GM12873 (cell line): Measurements from ENCODE around the gene CEP170B.

Experiments used
- TF ChIP-seq, protein P1 (sequence below): IDR thresholded peaks from 2 replicates; pipeline ENCODE4 v1.5.1; 2012; ENCODE audit warnings: low read depth, mild to moderate bottlenecking, moderate library complexity, low read length, control low read depth; ENCODE audit not compliant: insufficient read depth; ENCODE audit errors: missing control alignments

Gene CEP170B

DNA sequence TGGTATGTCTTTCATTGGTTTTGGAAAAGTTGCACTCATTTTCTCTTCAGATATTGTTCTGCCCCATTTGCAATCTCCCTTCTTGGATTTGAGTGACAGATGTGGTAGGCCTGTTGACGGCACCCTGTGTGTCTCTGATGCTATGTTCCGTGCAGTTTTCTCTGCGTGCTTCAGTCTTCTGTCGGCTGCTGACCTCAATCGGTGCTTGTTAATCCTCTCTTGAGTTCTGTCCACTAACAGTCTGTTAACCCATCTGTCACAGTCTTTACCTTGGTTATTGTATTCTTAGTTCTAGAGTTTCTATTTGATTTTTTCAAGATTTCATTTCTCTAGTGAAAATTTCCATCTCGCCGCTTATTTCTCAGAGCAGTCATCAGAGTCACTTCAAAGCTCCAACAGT, 38.9 kb downstream of the CEP170B start:
- TF ChIP-seq, protein P1, sequence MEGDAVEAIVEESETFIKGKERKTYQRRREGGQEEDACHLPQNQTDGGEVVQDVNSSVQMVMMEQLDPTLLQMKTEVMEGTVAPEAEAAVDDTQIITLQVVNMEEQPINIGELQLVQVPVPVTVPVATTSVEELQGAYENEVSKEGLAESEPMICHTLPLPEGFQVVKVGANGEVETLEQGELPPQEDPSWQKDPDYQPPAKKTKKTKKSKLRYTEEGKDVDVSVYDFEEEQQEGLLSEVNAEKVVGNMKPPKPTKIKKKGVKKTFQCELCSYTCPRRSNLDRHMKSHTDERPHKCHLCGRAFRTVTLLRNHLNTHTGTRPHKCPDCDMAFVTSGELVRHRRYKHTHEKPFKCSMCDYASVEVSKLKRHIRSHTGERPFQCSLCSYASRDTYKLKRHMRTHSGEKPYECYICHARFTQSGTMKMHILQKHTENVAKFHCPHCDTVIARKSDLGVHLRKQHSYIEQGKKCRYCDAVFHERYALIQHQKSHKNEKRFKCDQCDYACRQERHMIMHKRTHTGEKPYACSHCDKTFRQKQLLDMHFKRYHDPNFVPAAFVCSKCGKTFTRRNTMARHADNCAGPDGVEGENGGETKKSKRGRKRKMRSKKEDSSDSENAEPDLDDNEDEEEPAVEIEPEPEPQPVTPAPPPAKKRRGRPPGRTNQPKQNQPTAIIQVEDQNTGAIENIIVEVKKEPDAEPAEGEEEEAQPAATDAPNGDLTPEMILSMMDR, result no peak

DNA sequence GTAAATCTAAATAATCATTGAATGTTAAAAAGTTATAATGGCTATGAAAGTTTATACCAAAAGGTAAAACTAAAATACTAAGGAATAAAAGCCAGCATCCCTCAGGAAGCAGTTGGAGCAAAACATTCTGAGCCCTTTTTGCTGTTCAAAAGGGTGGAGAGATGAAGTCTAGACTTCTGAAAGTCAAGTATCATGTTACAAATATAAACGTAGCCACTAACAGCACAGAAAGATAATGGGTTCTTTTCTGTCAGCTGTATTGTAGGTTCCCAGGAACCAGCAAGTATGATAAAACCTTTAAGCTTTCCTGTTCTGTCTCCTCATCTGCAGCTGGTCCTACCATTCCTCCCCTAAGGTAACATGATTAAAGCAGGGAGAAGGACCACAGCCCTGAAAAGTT, 43.2 kb downstream of the CEP170B start:
- TF ChIP-seq, protein P1, result no peak

DNA sequence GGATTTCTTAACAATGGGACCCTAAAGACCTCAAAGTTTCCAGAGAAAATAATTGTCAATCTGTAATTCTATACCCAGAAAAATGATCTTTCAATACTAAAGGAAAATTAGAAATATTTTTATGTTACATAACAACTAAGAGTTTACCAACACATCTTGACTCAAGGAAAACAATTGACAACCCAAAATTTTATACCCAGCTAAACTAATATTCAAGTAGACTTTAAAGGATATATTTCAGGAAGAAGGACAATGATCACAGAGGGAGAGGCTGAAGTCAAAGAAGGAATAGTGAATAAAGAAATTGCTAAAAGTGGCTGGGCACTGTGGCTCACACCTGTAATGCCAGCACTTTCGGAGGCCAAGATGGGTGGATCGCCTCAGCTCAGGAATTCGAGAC, 47.0 kb downstream of the CEP170B start:
- TF ChIP-seq, protein P1, result no peak

DNA sequence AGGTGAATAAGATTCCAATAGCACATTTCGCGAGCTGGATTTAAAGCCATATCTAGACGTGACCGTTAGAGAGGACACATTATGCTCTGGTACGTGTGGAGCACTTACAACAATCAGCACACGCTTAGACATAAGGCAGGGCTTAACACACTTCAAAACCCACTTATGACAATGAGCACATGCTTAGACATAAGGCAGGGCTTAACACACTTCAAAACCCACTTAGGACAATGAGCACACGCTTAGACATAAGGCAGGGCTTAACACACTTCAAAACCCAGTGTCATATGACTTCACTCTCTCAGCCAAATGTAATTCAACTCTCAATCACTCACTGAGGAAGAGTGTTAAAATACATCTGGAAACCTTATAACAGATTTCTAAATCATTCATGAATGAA, 48.4 kb downstream of the CEP170B start:
- TF ChIP-seq, protein P1, result no peak

DNA sequence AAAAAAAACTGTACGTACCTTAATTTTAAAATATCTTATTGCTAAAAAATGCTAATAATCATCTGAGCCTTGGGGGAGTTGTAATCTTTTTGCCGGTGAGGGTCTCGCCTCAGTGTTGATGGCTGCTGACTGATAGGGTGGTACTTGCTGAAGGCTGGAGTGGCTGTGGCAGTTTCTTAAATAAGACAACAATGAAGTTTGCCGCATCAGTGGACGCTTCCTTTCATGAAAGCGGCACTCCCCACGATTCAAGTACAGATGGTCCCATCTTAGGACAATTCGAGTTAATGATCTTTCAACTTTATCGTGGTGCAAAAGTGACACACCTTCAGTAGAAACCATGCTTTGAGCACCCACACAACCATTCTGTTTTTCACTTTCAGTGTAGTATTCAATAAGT, 52.0 kb downstream of the CEP170B start:
- TF ChIP-seq, protein P1, result no peak

DNA sequence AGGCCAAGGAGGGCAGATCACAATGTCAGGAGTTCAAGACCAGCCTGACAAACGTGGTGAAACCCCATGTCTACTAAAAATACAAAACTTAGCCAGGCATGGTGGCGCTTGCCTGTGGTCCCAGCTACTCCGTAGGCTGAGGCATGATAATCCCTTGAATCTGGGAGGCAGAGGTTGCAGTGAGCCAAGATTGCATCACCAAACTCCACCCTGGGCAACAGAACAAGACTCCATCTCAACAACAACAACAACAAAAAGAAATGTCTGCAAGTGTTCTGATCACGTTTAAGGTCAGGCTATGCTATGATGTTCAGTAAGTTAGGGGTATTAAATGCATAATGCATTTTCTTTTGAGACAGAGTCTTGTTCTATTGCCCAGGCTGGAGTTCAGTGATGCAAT, 52.9 kb downstream of the CEP170B start:
- TF ChIP-seq, protein P1, result no peak

DNA sequence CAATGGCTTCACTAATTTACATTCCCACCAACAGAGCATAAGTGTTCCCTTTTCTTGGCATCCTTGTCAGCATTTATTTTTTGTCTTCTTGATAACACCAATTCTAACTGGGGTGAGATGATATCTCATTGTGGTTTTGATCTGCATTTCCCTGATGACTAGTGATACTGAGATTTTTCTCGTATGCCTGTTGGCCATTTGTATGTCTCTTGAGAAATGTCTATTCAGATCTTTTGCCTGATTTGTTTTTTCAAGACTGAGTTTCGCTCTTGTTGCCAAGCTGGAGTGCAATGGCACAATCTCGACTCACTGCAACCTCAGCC, 54.9 kb downstream of the CEP170B start:
- TF ChIP-seq, protein P1, result no peak
